ENCODE results near the gene STIMATE.
A peak's percentile ranks its signal among the peaks of the same experiment; 100 is the strongest.

STIMATE gene

DNA sequence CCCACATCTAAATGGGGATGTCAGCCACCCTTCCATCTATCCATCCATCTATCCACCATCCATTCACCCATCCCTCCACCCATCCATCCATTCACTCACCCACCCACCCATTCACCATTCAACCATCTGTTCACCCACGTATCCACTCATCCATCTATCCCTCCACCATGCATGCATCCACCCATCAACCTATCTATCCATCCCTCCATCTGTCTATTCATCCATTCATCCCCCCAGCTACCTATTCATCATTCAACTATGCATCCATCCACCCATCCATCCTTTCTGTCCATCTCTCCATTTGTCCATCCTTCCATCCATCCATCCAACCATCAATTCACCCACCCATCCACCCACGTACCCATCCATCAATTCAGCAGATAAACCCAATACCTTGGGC, 88.2 kb downstream of the STIMATE start:
- Histone ChIP-seq H3K9me3 (no peaks in the 10 kb centered on the region), H3K36me3 (replicated peaks) (no peaks in the 10 kb centered on the region), H3K27me3 (ENCODE audit: low read depth) (no peaks in the 10 kb centered on the region), H3K4me1 (no peaks in the 10 kb centered on the region), H3K4me3 (no peak overlapping the region)
- in situ Hi-C loops (cut with MboI; ENCODE audit: low sequenced_read_pairs): no loop called here
- DNase-seq (ENCODE audit: low spot score in 2 of 2): no peak

GRCh38 chr3:52805270-52806039, 91.9 kb downstream of the STIMATE start:
- in situ Hi-C loops (cut with MboI; ENCODE audit: low sequenced_read_pairs): no loop called here
- Histone ChIP-seq H3K9me3 (no peaks in the 10 kb centered on the region), H3K36me3 (replicated peaks) (no peaks in the 10 kb centered on the region), H3K4me3 (no peak overlapping the region), H3K4me1 (no peaks in the 10 kb centered on the region), H3K27me3 (ENCODE audit: low read depth) (no peaks in the 10 kb centered on the region)
- DNase-seq (ENCODE audit: low spot score in 2 of 2): no peak

GRCh38 chr3:52801839-52802238, 95.5 kb downstream of the STIMATE start:
- in situ Hi-C loops (cut with MboI; ENCODE audit: low sequenced_read_pairs): no loop called here
- no peaks in the 10 kb centered on the region for H3K4me1 ChIP-seq

DNA sequence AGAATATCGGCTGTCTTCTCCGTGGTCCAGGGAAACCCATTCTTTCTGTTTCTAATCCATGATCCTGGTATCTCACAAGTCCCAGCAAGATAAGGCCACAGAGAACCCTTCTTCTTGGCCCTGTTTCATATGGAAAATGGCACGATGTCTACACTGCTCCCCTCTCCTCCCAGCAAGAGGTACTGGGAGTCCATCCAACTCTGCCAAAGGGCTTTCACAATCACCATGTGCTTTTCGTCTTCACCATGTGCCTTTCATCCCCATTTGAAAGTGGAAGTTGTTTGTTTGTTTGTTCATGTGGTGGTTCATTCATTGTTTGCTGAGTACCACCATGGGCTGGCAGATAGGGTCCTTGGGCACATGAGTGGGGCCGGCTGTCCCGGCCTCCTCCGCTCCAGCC, 97.3 kb downstream of the STIMATE start:
- H3K4me1 ChIP-seq: no peaks in the 10 kb centered on the region
- no peaks in the 10 kb centered on the region for H3K27me3 ChIP-seq (ENCODE audit: low read depth)
- DNase-seq (ENCODE audit: low spot score in 2 of 2): no peak
- H3K4me3 ChIP-seq: no peak overlapping the region
- H3K36me3 ChIP-seq (replicated peaks): no peaks in the 10 kb centered on the region
- no peaks in the 10 kb centered on the region for H3K9me3 ChIP-seq
- in situ Hi-C loops (cut with MboI; ENCODE audit: low sequenced_read_pairs): no loop called here

More at GRCh38 chr3:52801839-52802238, 95.5 kb downstream of the STIMATE start:
- no peak overlapping the region for H3K4me3 ChIP-seq
- no peaks in the 10 kb centered on the region for H3K36me3 ChIP-seq (replicated peaks)
- DNase-seq (ENCODE audit: low spot score in 2 of 2): no peak
- H3K9me3 ChIP-seq: no peaks in the 10 kb centered on the region
- no peaks in the 10 kb centered on the region for H3K27me3 ChIP-seq (ENCODE audit: low read depth)

- peak; percentile 6 to 56 for DNase-seq (ENCODE audit: low spot score in 2 of 2)
- Histone ChIP-seq H3K9me3 (no peaks in the 10 kb centered on the region), H3K36me3 (replicated peaks) (no peaks in the 10 kb centered on the region), H3K4me3 (no peak overlapping the region), H3K4me1 (no peaks in the 10 kb centered on the region), H3K27me3 (ENCODE audit: low read depth) (no peaks in the 10 kb centered on the region)
- in situ Hi-C loops (cut with MboI; ENCODE audit: low sequenced_read_pairs): no loop called here
These were observed 98.3 kb downstream of the STIMATE start for GRCh38 chr3:52798978-52799476.

DNA sequence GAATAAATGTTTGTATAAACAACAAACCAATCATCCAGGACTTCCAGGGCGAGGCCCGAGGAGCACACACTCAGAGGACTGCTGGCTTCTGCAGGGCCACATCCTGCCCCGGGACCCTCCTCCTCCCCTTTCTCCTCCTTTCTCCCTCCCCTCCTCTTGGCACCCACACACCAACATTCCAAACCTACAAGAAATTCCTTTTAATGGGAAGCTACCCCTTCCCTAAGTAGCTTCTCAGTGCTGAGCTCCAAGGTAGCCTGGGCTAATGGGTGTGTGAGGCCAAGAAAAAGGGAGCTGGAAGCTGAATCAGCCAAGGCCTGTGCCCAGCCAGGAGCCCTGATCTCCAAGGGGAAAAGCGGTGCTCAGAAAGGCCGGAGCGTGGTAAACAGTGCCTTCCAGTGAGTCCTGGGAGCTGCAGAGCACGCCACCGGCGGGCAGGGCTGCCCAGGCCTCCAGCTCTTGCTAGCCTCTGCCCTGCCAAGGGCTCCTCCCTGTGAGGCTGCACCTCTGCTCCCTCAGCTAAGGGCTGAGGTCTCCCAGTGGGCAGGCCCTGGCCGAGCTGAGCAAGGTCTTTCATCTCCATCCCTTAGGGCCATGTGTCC, 98.9 kb downstream of the STIMATE start:
- in situ Hi-C loops (cut with MboI; ENCODE audit: low sequenced_read_pairs): no loop called here
- H3K9me3 ChIP-seq: no peaks in the 10 kb centered on the region
- no peak for DNase-seq (ENCODE audit: low spot score in 2 of 2)
- no peaks in the 10 kb centered on the region for H3K4me1 ChIP-seq
- H3K27me3 ChIP-seq (ENCODE audit: low read depth): no peaks in the 10 kb centered on the region
- no peaks in the 10 kb centered on the region for H3K36me3 ChIP-seq (replicated peaks)
- H3K4me3 ChIP-seq: no peak overlapping the region

- Histone ChIP-seq H3K36me3 (replicated peaks) (no peaks in the 10 kb centered on the region), H3K27me3 (ENCODE audit: low read depth) (no peaks in the 10 kb centered on the region), H3K9me3 (no peaks in the 10 kb centered on the region), H3K4me3 (no peak overlapping the region), H3K4me1 (no peaks in the 10 kb centered on the region)
- no peak for DNase-seq (ENCODE audit: low spot score in 2 of 2)
- in situ Hi-C loops (cut with MboI; ENCODE audit: low sequenced_read_pairs): no loop called here
These were observed 100.9 kb downstream of the STIMATE start for GRCh38 chr3:52796411-52796810.

DNA sequence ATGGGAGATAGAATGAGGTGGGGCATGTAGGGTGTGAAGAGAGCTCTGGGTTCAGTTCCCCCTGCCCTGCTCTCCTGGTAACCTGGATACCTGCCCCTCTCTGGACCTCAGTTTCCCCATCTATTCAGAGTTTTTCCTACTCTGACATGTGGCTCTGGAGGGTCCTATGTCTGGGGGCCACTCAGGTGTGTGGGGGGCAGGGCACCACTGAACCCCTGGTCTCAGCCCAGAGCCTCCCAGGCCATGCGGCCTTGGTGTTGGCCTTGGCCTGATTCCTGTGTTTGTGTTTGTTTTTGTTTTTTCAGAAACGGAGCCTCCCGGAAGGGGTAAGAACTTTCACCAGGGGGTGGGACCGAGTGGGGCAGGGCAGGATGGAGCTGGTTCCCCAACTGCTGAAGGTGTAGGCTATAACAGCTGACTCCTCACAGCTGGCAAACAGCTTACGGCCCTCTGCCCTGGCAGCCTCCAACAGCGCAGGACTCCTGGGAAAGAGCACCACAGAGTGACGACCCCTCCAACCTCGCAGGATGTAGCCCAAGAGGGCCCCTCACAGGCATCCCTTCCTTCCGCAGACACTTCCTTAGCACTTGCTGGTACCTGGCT, 101.9 kb downstream of the STIMATE start:
- no peak overlapping the region for H3K4me3 ChIP-seq
- DNase-seq (ENCODE audit: low spot score in 2 of 2): no peak
- H3K36me3 ChIP-seq (replicated peaks): no peaks in the 10 kb centered on the region
- H3K27me3 ChIP-seq (ENCODE audit: low read depth): no peaks in the 10 kb centered on the region
- no peaks in the 10 kb centered on the region for H3K4me1 ChIP-seq
- H3K9me3 ChIP-seq: no peaks in the 10 kb centered on the region
- in situ Hi-C loops (cut with MboI; ENCODE audit: low sequenced_read_pairs): no loop called here

GRCh38 chr3:52794612-52795099, 102.7 kb downstream of the STIMATE start, which contains the start of gene ITIH3:
Gene ITIH3 (plus strand): TSS chr3:52794796. CDS start chr3:52794804, 8 bp downstream.
- Histone ChIP-seq H3K4me1 (no peaks in the 10 kb centered on the region), H3K9me3 (no peaks in the 10 kb centered on the region), H3K36me3 (replicated peaks) (no peaks in the 10 kb centered on the region), H3K27me3 (ENCODE audit: low read depth) (no peaks in the 10 kb centered on the region), H3K4me3 (no peak within 1 kb of the TSS)
- no peak for DNase-seq (ENCODE audit: low spot score in 2 of 2)
- in situ Hi-C loops (cut with MboI; ENCODE audit: low sequenced_read_pairs): no loop called here

GRCh38 chr3:52793702-52794611, 103.4 kb downstream of the STIMATE start:
- no peaks in the 10 kb centered on the region for H3K9me3 ChIP-seq
- no peaks in the 10 kb centered on the region for H3K36me3 ChIP-seq (replicated peaks)
- H3K4me1 ChIP-seq: no peaks in the 10 kb centered on the region
- DNase-seq (ENCODE audit: low spot score in 2 of 2): no peak
- H3K27me3 ChIP-seq (ENCODE audit: low read depth): no peaks in the 10 kb centered on the region
- in situ Hi-C loops (cut with MboI; ENCODE audit: low sequenced_read_pairs): no loop called here
- H3K4me3 ChIP-seq: no peak overlapping the region

DNA sequence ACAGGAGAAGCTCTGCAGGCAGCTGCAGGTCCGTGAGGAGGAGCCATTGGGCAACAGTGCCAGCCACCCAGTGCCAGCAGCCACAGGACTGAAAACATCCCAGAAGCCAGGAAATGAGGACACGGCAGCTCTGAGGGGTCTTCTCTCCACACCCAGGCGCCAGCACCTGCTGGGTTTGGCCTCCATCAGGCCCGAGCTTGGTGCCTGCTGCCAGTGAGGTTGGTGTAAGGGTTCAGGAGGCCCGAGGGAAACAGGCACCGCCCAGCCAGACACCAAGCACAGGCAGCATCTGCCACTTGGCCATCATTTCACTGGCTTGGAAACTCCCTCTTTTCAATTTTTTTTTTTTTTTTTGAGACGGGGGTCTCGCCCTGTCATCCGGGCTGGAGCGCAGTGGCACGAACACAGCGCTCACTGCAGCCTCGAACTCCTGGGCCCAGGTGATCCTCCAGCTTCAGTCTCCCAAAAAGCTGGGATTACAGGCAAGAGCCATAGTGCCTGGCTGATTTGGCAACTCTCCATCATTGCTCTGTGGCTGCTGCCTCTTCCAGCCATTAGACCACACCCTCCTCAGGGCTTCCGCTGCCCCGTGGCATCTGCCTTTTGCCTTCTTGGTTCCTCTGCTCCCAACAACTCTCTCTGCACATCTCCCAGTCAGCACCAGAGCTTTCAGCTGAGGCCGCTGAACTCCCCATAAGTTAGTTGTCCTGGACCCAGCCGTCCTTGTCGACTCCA, 104.2 kb downstream of the STIMATE start:
- DNase-seq (ENCODE audit: low spot score in 2 of 2): no peak
- Histone ChIP-seq H3K9me3 (no peaks in the 10 kb centered on the region), H3K36me3 (replicated peaks) (no peaks in the 10 kb centered on the region), H3K4me1 (no peaks in the 10 kb centered on the region), H3K27me3 (ENCODE audit: low read depth) (no peaks in the 10 kb centered on the region), H3K4me3 (no peak overlapping the region)
- in situ Hi-C loops (cut with MboI; ENCODE audit: low sequenced_read_pairs): no loop called here

DNA sequence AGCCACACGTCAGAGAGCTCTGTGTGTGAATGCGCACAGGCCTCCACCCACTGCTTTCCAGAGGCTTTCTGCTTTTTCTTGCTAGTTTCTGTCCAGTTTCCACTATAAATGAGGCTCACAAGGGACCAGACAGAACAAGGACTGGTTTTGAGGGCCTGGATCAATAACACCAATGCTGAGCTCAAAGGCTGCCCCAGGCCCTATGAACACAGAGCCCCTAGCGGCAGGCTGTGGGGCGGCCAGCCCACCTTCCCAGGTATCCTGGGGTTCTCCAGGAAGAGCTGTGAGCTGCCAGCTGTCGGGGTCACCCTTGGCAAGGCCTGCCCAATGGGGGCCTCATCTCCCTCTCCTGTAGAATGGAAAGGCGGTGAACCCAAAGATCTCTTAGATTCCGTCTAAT, 104.9 kb downstream of the STIMATE start:
- H3K4me3 ChIP-seq: no peak overlapping the region
- H3K9me3 ChIP-seq: no peaks in the 10 kb centered on the region
- no peaks in the 10 kb centered on the region for H3K36me3 ChIP-seq (replicated peaks)
- no peak for DNase-seq (ENCODE audit: low spot score in 2 of 2)
- H3K27me3 ChIP-seq (ENCODE audit: low read depth): no peaks in the 10 kb centered on the region
- no peaks in the 10 kb centered on the region for H3K4me1 ChIP-seq
- in situ Hi-C loops (cut with MboI; ENCODE audit: low sequenced_read_pairs): no loop called here

- H3K4me3 ChIP-seq: no peak overlapping the region
- in situ Hi-C loops (cut with MboI; ENCODE audit: low sequenced_read_pairs): no loop called here
- DNase-seq (ENCODE audit: low spot score in 2 of 2): no peak
- no peaks in the 10 kb centered on the region for H3K36me3 ChIP-seq (replicated peaks)
- H3K4me1 ChIP-seq: no peaks in the 10 kb centered on the region
- no peaks in the 10 kb centered on the region for H3K27me3 ChIP-seq (ENCODE audit: low read depth)
- H3K9me3 ChIP-seq: no peaks in the 10 kb centered on the region
These were observed 105.4 kb downstream of the STIMATE start for GRCh38 chr3:52791928-52792327.
